GM10266 (cell line): ENCODE data around the gene EBF4.

ENCODE experiments used
- DNase-seq: peaks from one replicate; pipeline ENCODE4 v3.0.0; 2012; ENCODE audit errors: extremely low spot score
- CTCF ChIP-seq: IDR thresholded peaks from 2 replicates; pipeline ENCODE4 v1.5.1; 2012; ENCODE audit warnings: mild to moderate bottlenecking, low read depth; ENCODE audit not compliant: control insufficient read depth, insufficient read depth; ENCODE audit errors: missing control alignments

The EBF4 gene

GRCh38 chr20:2703716-2704475 lies 11.3 kb downstream of the EBF4 start:
- TF ChIP-seq CTCF, result no peak

GRCh38 chr20:2705931-2706645 lies 13.5 kb downstream of the EBF4 start:
- no peak for TF ChIP-seq CTCF
- DNase-seq, result no peak

More at GRCh38 chr20:2703716-2704475, 11.3 kb downstream of the EBF4 start:
- no peak for DNase-seq

GRCh38 chr20:2706688-2707352 lies 14.2 kb downstream of the EBF4 start:
- DNase-seq, result no peak
- TF ChIP-seq CTCF, result no peak

- no peak for TF ChIP-seq CTCF
- DNase-seq, result no peak
Observed at GRCh38 chr20:2707353-2708072, 14.9 kb downstream of the EBF4 start.

GRCh38 chr20:2708073-2708415 lies 15.5 kb downstream of the EBF4 start:
- no peak for DNase-seq
- TF ChIP-seq CTCF, result no peak

GRCh38 chr20:2708665-2709064 lies 16.1 kb downstream of the EBF4 start:
- no peak for TF ChIP-seq CTCF
- DNase-seq, result no peak
